HepG2 (cell line): ENCODE data around the gene NCAPD2. TPM values are rescaled to one million over a fixed set of nuclear protein-coding genes. Genes with fewer than 3 reads are reported as not detected.

Experiments used
- AGO1 ChIP-seq: fragments of 200-400 bp; formaldehyde crosslinking; IDR thresholded peaks from 2 replicates; pipeline ENCODE4 v1.6.1; 2017; ENCODE audit warnings: mild to moderate bottlenecking, low read depth, low read length, moderate library complexity; ENCODE audit not compliant: poor library complexity, severe bottlenecking
- BHLHE40 ChIP-seq: IDR thresholded peaks from 2 replicates; pipeline ENCODE4 v1.6.1; 2011; ENCODE audit warnings: low read length, improper control_type of control experiment
- FOXO1 ChIP-seq: sonication (generic); formaldehyde crosslinking; IDR thresholded peaks from 2 replicates; pipeline ENCODE4 v1.4.0; 2020; ENCODE audit warnings: missing genetic modification reagents
- HDAC6 ChIP-seq: fragments of 200-600 bp; sonication (generic); IDR thresholded peaks from 2 replicates; pipeline ENCODE4 v1.7.0; 2017; ENCODE audit warnings: mild to moderate bottlenecking, antibody characterized with exemption, low read length, low read depth
- IRF9 ChIP-seq: sonication (generic); formaldehyde crosslinking; IDR thresholded peaks from 2 replicates; pipeline ENCODE4 v1.8.0; 2022; ENCODE audit warnings: missing genetic modification reagents, mild to moderate bottlenecking, borderline replicate concordance
- NFKBIZ ChIP-seq: IDR thresholded peaks from 2 replicates; pipeline ENCODE4 v1.6.1; 2018; ENCODE audit warnings: missing genetic modification reagents, missing compliant biosample characterization
- TERF1 ChIP-seq: sonication (generic); formaldehyde crosslinking; IDR thresholded peaks from 2 replicates; pipeline ENCODE4 v1.8.0; 2022; ENCODE audit warnings: mild to moderate bottlenecking, missing genetic modification reagents, moderate library complexity
- ZFY ChIP-seq: sonication (generic); formaldehyde crosslinking; IDR thresholded peaks from 2 replicates; pipeline ENCODE4 v1.4.0; 2020; ENCODE audit warnings: missing genetic modification reagents
- ZNF546 ChIP-seq: sonication (generic); formaldehyde crosslinking; conservative IDR thresholded peaks from 2 replicates; pipeline ENCODE4 v1.8.1; 2023; ENCODE audit warnings: mild to moderate bottlenecking, missing genetic modification reagents
- ZNF557 ChIP-seq: sonication (generic); formaldehyde crosslinking; IDR thresholded peaks from 2 replicates; pipeline ENCODE4 v1.4.0; 2020; ENCODE audit warnings: missing genetic modification reagents
- ZNF607 ChIP-seq: sonication (generic); formaldehyde crosslinking; IDR thresholded peaks from 2 replicates; pipeline ENCODE4 v1.5.1; 2020; ENCODE audit warnings: missing genetic modification reagents, mild to moderate bottlenecking, borderline replicate concordance
- polyA plus RNA-seq, 8 experiments: library from polyadenylated mRNA; depleted of rRNA in 3 of 8; stranded (reverse) in 7 of 8; unstranded in 1 of 8; fragments of >200 nt; fragmentation: Illumina TruSeq in 4 of 8; extraction: Trizol in 4 of 8; gene quantifications; 2 replicates each; pipeline versions ENCODE4 v1.2.1 to v1.2.3, GENCODE V29; 2011 to 2016; ENCODE audit warnings: low read depth in 4 of 8, missing spikeins in 1 of 8, mixed read lengths in 1 of 8; ENCODE audit not compliant: insufficient read depth in 1 of 8
- total RNA-seq, 5 experiments: library from RNA; depleted of rRNA; stranded (reverse); fragments of >200 nt; fragmentation: Illumina TruSeq; extraction: Trizol; gene quantifications; 2 replicates each; pipeline ENCODE4 v1.2.3, GENCODE V29; 2016; ENCODE audit warnings: low read depth in 1 of 5
- TF ChIP-seq, protein P1 (sequence below): sonication (generic); formaldehyde crosslinking; IDR thresholded peaks from 2 replicates; pipeline ENCODE4 v1.5.0; 2020; ENCODE audit warnings: missing genetic modification reagents
- TF ChIP-seq, protein P2 (sequence below): sonication (generic); formaldehyde crosslinking; IDR thresholded peaks from 2 replicates; pipeline ENCODE4 v1.8.0; 2022; ENCODE audit warnings: missing genetic modification reagents, mild to moderate bottlenecking, moderate library complexity, borderline replicate concordance
- TF ChIP-seq, protein P3 (sequence below), 2 experiments: sonication (generic) in 1 of 2; formaldehyde crosslinking in 1 of 2; IDR thresholded peaks; 2 replicates each; pipeline versions ENCODE4 v1.5.1 to v1.6.1; 2011 to 2020; ENCODE audit warnings: borderline replicate concordance in 1 of 2, low read depth in 1 of 2, low read length in 1 of 2, mild to moderate bottlenecking in 1 of 2, missing genetic modification reagents in 1 of 2, moderate library complexity in 1 of 2

Gene NCAPD2
- total and polyA plus RNA-seq, 2 of the 13 experiments (the other 11 are each of a cell fraction or from before 2014, with no cell fraction given): 51.1 to 65.6 TPM

DNA sequence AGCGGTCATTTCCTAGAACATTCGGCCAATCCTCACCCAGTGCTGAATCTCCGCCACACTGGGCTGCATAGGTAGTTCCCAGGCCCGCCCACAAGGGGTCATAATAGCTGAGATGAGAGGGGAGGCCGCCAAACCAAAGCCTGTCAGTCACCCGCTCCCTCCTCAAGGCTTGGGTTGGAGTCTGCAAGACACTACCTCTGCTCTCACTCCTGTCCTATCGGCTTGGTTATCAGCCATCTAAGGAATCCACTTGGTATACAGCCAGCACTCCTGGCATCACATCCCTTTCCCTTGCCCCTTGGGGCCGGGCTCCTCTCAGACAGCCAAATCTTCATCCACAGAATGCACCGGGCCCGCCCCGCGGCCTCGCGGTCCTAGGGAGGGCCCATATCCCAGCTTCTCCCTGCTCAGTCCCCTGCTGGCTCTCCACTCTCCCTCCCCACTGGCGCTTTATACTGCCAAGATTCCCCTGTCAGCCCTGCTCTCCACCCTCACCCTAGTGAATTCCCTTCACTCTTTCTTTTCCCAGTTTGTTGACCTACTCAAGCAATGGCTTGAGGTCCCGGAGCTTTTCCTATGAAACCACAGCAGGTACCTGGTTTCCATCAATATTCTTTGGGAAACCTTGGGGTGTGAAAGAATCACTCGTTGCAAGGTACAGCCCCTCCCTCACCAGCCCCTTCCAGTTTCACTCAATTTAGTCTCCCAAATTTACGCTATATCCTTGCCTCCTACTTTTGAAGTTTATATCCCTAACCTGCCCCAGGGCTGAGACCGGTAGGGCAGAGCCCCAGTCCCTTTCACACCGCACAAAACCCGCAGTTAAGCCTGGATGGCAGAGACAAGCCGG, 60.5 kb downstream of the NCAPD2 start (continued):
- no peak for TF ChIP-seq BHLHE40
- no peak for TF ChIP-seq ZNF546
- no peak for TF ChIP-seq IRF9 (CRISPR knock-in tag)
- TF ChIP-seq TERF1 (CRISPR knock-in tag): no peak
- TF ChIP-seq ZFY (CRISPR knock-in tag): peak; percentile 57; the same call in 1 of the 2 replicates
- no peak for TF ChIP-seq ZNF607 (CRISPR knock-in tag)
- TF ChIP-seq, protein P1, sequence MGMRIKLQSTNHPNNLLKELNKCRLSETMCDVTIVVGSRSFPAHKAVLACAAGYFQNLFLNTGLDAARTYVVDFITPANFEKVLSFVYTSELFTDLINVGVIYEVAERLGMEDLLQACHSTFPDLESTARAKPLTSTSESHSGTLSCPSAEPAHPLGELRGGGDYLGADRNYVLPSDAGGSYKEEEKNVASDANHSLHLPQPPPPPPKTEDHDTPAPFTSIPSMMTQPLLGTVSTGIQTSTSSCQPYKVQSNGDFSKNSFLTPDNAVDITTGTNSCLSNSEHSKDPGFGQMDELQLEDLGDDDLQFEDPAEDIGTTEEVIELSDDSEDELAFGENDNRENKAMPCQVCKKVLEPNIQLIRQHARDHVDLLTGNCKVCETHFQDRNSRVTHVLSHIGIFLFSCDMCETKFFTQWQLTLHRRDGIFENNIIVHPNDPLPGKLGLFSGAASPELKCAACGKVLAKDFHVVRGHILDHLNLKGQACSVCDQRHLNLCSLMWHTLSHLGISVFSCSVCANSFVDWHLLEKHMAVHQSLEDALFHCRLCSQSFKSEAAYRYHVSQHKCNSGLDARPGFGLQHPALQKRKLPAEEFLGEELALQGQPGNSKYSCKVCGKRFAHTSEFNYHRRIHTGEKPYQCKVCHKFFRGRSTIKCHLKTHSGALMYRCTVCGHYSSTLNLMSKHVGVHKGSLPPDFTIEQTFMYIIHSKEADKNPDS (CRISPR knock-in tag): no peak
- no peak for TF ChIP-seq HDAC6
- TF ChIP-seq AGO1: no peak
- no peak for TF ChIP-seq FOXO1 (CRISPR knock-in tag)
- no peak for TF ChIP-seq NFKBIZ (CRISPR knock-in tag)
- TF ChIP-seq, protein P2, sequence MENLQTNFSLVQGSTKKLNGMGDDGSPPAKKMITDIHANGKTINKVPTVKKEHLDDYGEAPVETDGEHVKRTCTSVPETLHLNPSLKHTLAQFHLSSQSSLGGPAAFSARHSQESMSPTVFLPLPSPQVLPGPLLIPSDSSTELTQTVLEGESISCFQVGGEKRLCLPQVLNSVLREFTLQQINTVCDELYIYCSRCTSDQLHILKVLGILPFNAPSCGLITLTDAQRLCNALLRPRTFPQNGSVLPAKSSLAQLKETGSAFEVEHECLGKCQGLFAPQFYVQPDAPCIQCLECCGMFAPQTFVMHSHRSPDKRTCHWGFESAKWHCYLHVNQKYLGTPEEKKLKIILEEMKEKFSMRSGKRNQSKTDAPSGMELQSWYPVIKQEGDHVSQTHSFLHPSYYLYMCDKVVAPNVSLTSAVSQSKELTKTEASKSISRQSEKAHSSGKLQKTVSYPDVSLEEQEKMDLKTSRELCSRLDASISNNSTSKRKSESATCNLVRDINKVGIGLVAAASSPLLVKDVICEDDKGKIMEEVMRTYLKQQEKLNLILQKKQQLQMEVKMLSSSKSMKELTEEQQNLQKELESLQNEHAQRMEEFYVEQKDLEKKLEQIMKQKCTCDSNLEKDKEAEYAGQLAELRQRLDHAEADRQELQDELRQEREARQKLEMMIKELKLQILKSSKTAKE (CRISPR knock-in tag): no peak
- no peak for TF ChIP-seq ZNF557 (CRISPR knock-in tag)
- TF ChIP-seq, protein P3, sequence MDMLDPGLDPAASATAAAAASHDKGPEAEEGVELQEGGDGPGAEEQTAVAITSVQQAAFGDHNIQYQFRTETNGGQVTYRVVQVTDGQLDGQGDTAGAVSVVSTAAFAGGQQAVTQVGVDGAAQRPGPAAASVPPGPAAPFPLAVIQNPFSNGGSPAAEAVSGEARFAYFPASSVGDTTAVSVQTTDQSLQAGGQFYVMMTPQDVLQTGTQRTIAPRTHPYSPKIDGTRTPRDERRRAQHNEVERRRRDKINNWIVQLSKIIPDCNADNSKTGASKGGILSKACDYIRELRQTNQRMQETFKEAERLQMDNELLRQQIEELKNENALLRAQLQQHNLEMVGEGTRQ (IDR thresholded peaks at IDR 0.05; ENCODE audit: low read depth, low read length): no peak
- TF ChIP-seq, protein P3 (CRISPR knock-in tag; IDR thresholded peaks at IDR 0.05; ENCODE audit: borderline replicate concordance): no peak
